ENCODE measurements around the gene PDE3A. TPM values are rescaled to one million over a fixed set of nuclear protein-coding genes. Genes with fewer than 3 reads are reported as not detected.

Gene PDE3A
- total and polyA plus RNA-seq, 10 of the 15 experiments (the other 5 are each of a cell fraction or from before 2014, with no cell fraction given), result 0.01 to 2.6 (median 1.5) TPM

GRCh38 chr12:20492251-20492760, 124.0 kb downstream of the PDE3A start:
- ChIA-PET SMC1A (ENCODE audit: uncharacterized antibody, unreplicated experiment) (no interaction called here), CTCF (no interaction called here), RAD21 (ENCODE audit: unreplicated experiment) (no interaction called here), POLR2A (no interaction called here)
- Histone ChIP-seq H4K20me1 (ENCODE audit: control insufficient read depth, insufficient read depth) (no peaks in the 10 kb centered on the region), H3K9ac (ENCODE audit: control insufficient read depth, insufficient read depth, low read length) (no peak overlapping the region), H2AFZ (ENCODE audit: control insufficient read depth, low read depth, low read length) (no peak overlapping the region), H3K36me3 (ENCODE audit: control insufficient read depth in 2 of 2, insufficient read depth in 2 of 2, low read length in 1 of 2) (no peaks in the 10 kb centered on the region), H3K4me1 (ENCODE audit: control insufficient read depth, insufficient read depth, low read length) (no peaks in the 10 kb centered on the region), H3K27ac (ENCODE audit: control insufficient read depth, insufficient read depth) (no peak overlapping the region), H3K4me3 (no peak overlapping the region), H3K9me3 (replicated peaks; ENCODE audit: control insufficient read depth, insufficient read depth, low read length) (no peaks in the 10 kb centered on the region), H3K79me2 (ENCODE audit: control insufficient read depth, insufficient read depth, low read length) (no peaks in the 10 kb centered on the region), H3K27me3 (replicated peaks in 1 of 2; ENCODE audit: control insufficient read depth in 2 of 2, insufficient read depth in 2 of 2, low read length in 1 of 2) (no peaks in the 10 kb centered on the region; a peak in 1 of 4 replicates), H3K4me2 (ENCODE audit: control insufficient read depth, insufficient read depth) (no peak overlapping the region)
- FAIRE-seq (no peak), ATAC-seq (peak; percentile 83), DNase-seq (ENCODE audit: low read depth, low spot score) (peak; percentile 5)
- TF ChIP-seq NFIC (IDR thresholded peaks at IDR 0.05; ENCODE audit: low read depth, low read length) (no peak), ETV6 (conservative IDR thresholded peaks at IDR 0.05 in 1 of 2, IDR thresholded peaks at IDR 0.05 in 1 of 2; ENCODE audit: borderline replicate concordance in 1 of 2, low read depth in 1 of 2) (peak in 1 of 2 experiments; percentile 28; a peak in 1 of 4 replicates)
- BruUV-seq (replicated peaks), result no TSS peak
- intact Hi-C loops (cut with micrococcal nuclease; ENCODE audit: unreplicated experiment) (no loop called here), in situ Hi-C loops (cut with MboI) (no loop called here)
- WGBS (ENCODE audit: insufficient coverage, insufficient replicate concordance, low lambda C conversion rate, missing lambda C conversion rate), result 0% methylated on average over 4 of the region's 4 CpGs

DNA sequence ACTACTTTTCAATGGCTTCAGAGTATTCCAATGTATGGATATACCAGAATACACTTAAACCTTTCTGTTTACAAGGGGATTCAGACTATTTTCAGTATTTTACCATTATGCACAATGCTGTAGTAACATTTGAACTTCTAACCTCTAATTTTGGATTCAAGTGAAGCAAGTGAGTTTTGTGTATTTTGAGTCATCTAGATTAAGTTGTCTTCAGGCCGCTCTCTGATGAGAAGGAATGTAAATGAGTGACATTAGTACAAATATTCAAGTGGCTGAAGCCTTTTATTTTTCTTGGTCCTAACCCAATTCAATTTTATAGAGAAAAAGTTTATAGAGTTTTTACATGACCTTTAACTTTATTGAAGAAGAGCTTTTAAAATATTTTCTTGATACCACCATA, 125.6 kb downstream of the PDE3A start:
- Histone ChIP-seq H3K79me2 (ENCODE audit: control insufficient read depth, insufficient read depth, low read length) (no peaks in the 10 kb centered on the region), H3K9ac (ENCODE audit: control insufficient read depth, insufficient read depth, low read length) (no peak overlapping the region), H3K4me1 (ENCODE audit: control insufficient read depth, insufficient read depth, low read length) (no peaks in the 10 kb centered on the region), H3K27me3 (replicated peaks in 1 of 2; ENCODE audit: control insufficient read depth in 2 of 2, insufficient read depth in 2 of 2, low read length in 1 of 2) (no peaks in the 10 kb centered on the region; a peak in 1 of 4 replicates), H3K4me3 (no peak overlapping the region), H4K20me1 (ENCODE audit: control insufficient read depth, insufficient read depth) (no peaks in the 10 kb centered on the region), H3K27ac (ENCODE audit: control insufficient read depth, insufficient read depth) (no peak overlapping the region), H3K9me3 (replicated peaks; ENCODE audit: control insufficient read depth, insufficient read depth, low read length) (no peaks in the 10 kb centered on the region), H3K36me3 (ENCODE audit: control insufficient read depth in 2 of 2, insufficient read depth in 2 of 2, low read length in 1 of 2) (no peaks in the 10 kb centered on the region), H3K4me2 (ENCODE audit: control insufficient read depth, insufficient read depth) (no peak overlapping the region), H2AFZ (ENCODE audit: control insufficient read depth, low read depth, low read length) (no peak overlapping the region)
- SMC1A ChIA-PET (ENCODE audit: uncharacterized antibody, unreplicated experiment), result interaction anchor here (0.6 kb wide), 1 partner anchor 54 kb away, joined by 3 read pairs; no protein-coding TSS in a partner anchor
- RAD21 ChIA-PET (ENCODE audit: unreplicated experiment), result no interaction called here
- no TSS peak for BruUV-seq (replicated peaks)
- WGBS (ENCODE audit: insufficient coverage, insufficient replicate concordance, low lambda C conversion rate, missing lambda C conversion rate), result 6% methylated on average over 1 of the region's 1 CpG
- POLR2A ChIA-PET, result no interaction called here
- DNase-seq (ENCODE audit: low read depth, low spot score), result no peak
- CTCF ChIA-PET, result no interaction called here
- in situ Hi-C loops (cut with MboI) (no loop called here), intact Hi-C loops (cut with micrococcal nuclease; ENCODE audit: unreplicated experiment) (no loop called here)
- FAIRE-seq, result no peak
- no peak for ATAC-seq
- TF ChIP-seq, protein P1, sequence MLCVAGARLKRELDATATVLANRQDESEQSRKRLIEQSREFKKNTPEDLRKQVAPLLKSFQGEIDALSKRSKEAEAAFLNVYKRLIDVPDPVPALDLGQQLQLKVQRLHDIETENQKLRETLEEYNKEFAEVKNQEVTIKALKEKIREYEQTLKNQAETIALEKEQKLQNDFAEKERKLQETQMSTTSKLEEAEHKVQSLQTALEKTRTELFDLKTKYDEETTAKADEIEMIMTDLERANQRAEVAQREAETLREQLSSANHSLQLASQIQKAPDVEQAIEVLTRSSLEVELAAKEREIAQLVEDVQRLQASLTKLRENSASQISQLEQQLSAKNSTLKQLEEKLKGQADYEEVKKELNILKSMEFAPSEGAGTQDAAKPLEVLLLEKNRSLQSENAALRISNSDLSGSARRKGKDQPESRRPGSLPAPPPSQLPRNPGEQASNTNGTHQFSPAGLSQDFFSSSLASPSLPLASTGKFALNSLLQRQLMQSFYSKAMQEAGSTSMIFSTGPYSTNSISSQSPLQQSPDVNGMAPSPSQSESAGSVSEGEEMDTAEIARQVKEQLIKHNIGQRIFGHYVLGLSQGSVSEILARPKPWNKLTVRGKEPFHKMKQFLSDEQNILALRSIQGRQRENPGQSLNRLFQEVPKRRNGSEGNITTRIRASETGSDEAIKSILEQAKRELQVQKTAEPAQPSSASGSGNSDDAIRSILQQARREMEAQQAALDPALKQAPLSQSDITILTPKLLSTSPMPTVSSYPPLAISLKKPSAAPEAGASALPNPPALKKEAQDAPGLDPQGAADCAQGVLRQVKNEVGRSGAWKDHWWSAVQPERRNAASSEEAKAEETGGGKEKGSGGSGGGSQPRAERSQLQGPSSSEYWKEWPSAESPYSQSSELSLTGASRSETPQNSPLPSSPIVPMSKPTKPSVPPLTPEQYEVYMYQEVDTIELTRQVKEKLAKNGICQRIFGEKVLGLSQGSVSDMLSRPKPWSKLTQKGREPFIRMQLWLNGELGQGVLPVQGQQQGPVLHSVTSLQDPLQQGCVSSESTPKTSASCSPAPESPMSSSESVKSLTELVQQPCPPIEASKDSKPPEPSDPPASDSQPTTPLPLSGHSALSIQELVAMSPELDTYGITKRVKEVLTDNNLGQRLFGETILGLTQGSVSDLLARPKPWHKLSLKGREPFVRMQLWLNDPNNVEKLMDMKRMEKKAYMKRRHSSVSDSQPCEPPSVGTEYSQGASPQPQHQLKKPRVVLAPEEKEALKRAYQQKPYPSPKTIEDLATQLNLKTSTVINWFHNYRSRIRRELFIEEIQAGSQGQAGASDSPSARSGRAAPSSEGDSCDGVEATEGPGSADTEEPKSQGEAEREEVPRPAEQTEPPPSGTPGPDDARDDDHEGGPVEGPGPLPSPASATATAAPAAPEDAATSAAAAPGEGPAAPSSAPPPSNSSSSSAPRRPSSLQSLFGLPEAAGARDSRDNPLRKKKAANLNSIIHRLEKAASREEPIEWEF (IDR thresholded peaks at IDR 0.05; ENCODE audit: insufficient replicate concordance, low read depth, low read length), result no peak
- TF ChIP-seq PKNOX1 (IDR thresholded peaks at IDR 0.05) (no peak), GATAD2B (conservative IDR thresholded peaks at IDR 0.05; ENCODE audit: low read depth) (no peak), GABPA (IDR thresholded peaks at IDR 0.05; ENCODE audit: low read depth) (no peak)
